Natural killer cell (primary cell): ENCODE results near the gene CALB2. TPM values are rescaled to one million over a fixed set of nuclear protein-coding genes. Genes with fewer than 3 reads are reported as not detected.

Source experiments
- ATAC-seq, 3 donors: fragments of 150-1000 bp in 2 of 3; fragments of 200-7000 bp in 1 of 3; cut with Tn5 transposase; 1 replicate in 1 of 3; 2 replicates in 2 of 3; pipeline ENCODE4 v1.10.0; 2021; ENCODE audit warnings: mild to moderate bottlenecking in 2 of 3, moderate library complexity in 2 of 3
- DNase-seq, 2 donors: peaks; one replicate each; pipeline versions ENCODE4 v3.0.0 to v3.0.0-alpha.2; 2013 to 2021; ENCODE audit warnings: mixed read lengths in 1 of 2
- H3K27ac ChIP-seq: one replicate; pipeline ENCODE4 v1.5.1; 2013; ENCODE audit warnings: mild to moderate bottlenecking, low read length
- H3K27me3 ChIP-seq: one replicate; pipeline ENCODE4 v1.6.1; 2013; ENCODE audit warnings: low read length; ENCODE audit not compliant: control insufficient read depth, insufficient read depth
- H3K36me3 ChIP-seq: one replicate; pipeline ENCODE4 v1.6.1; 2013; ENCODE audit warnings: low read length; ENCODE audit not compliant: control insufficient read depth, insufficient read depth
- H3K4me1 ChIP-seq: one replicate; pipeline ENCODE4 v1.6.1; 2013; ENCODE audit warnings: low read length; ENCODE audit not compliant: control insufficient read depth, insufficient read depth
- H3K4me3 ChIP-seq: one replicate; pipeline ENCODE4 v1.5.1; 2013; ENCODE audit warnings: low read length
- H3K9me3 ChIP-seq: one replicate; pipeline ENCODE4 v1.6.1; 2013; ENCODE audit warnings: low read length; ENCODE audit not compliant: control insufficient read depth, insufficient read depth
- H3K27ac Mint-ChIP-seq, 2 donors: one replicate each; pipeline ENCODE4 v1.8.0; 2022; ENCODE audit warnings: mild to moderate bottlenecking in 2 of 2, mixed read lengths in 2 of 2, moderate library complexity in 1 of 2
- H3K27me3 Mint-ChIP-seq, 2 donors: one replicate each; pipeline ENCODE4 v1.8.0; 2022; ENCODE audit warnings: low read depth in 2 of 2, mixed read lengths in 2 of 2
- H3K36me3 Mint-ChIP-seq: one replicate; pipeline ENCODE4 v1.8.0; 2022; ENCODE audit warnings: mixed read lengths
- H3K4me1 Mint-ChIP-seq, 2 donors: one replicate each; pipeline ENCODE4 v1.8.0; 2022; ENCODE audit warnings: mixed read lengths in 2 of 2
- H3K4me3 Mint-ChIP-seq: one replicate; pipeline ENCODE4 v1.8.0; 2022; ENCODE audit warnings: mild to moderate bottlenecking, moderate library complexity, mixed read lengths
- H3K9me3 Mint-ChIP-seq, 2 donors: one replicate each; pipeline ENCODE4 v1.8.0; 2022; ENCODE audit warnings: mixed read lengths in 2 of 2
- CTCF ChIP-seq: fragments of 200-600 bp; IDR thresholded peaks from one replicate; pipeline ENCODE4 v1.8.0; 2022; ENCODE audit warnings: antibody characterized with exemption
- WGBS: methylation state at CpG from one replicate; pipeline ENCODE4 v1.1.7; 2013; ENCODE audit warnings: missing lambda C conversion rate; ENCODE audit not compliant: insufficient coverage; 5-methylcytosine and 5-hydroxymethylcytosine counted together
- intact Hi-C: fragments of 100-400 bp; cut with micrococcal nuclease; formaldehyde crosslinking; loops from one replicate; pipeline ENCODE4 v1.14.2; 2022
- total RNA-seq, 4 donors: library from RNA; stranded (reverse); fragments of 120-200 nt in 1 of 4; gene quantifications; one replicate each; pipeline versions ENCODE4 v1.2.3 to v1.2.4, GENCODE V29; 2013 to 2022

CALB2 gene
- total RNA-seq, 3 donors from 2014 or later (not counting 1 experiment from before 2014, with no cell fraction given) = not detected

- intact Hi-C loops = no loop called here
- ATAC-seq (no peak), DNase-seq (no peak)
- no peaks in the 10 kb centered on the region for H3K9me3 ChIP-seq
- H3K4me3 Mint-ChIP-seq = no peak overlapping the region
- H3K4me1 Mint-ChIP-seq = peaks cover 0 to 5% of the 10 kb centered on the region in 2 donors
- H3K27ac ChIP-seq = no peak overlapping the region
- no peaks in the 10 kb centered on the region for H3K36me3 ChIP-seq
- H3K36me3 Mint-ChIP-seq = no peaks in the 10 kb centered on the region
- no peak overlapping the region for H3K27ac Mint-ChIP-seq
- 52% methylated on average over 5 of the region's 5 CpGs for WGBS
- H3K9me3 Mint-ChIP-seq = no peaks in the 10 kb centered on the region
- TF ChIP-seq CTCF = no peak
- peaks cover 34 to 37% of the 10 kb centered on the region in 2 donors for H3K27me3 Mint-ChIP-seq
- no peaks in the 10 kb centered on the region for H3K27me3 ChIP-seq
- no peaks in the 10 kb centered on the region for H3K4me1 ChIP-seq
- no peak overlapping the region for H3K4me3 ChIP-seq
Observed at GRCh38 chr16:71406316-71406715, 47.8 kb downstream of the CALB2 start.

- WGBS = 36% methylated on average over 8 of the region's 8 CpGs
- Mint-ChIP-seq H3K27me3 (peaks cover 33 to 34% of the 10 kb centered on the region in 2 donors), H3K9me3 (no peaks in the 10 kb centered on the region), H3K4me3 (no peak overlapping the region), H3K4me1 (peaks cover 0 to 5% of the 10 kb centered on the region in 2 donors), H3K36me3 (no peaks in the 10 kb centered on the region), H3K27ac (no peak overlapping the region)
- no peak for ATAC-seq
- H3K4me1 ChIP-seq = no peaks in the 10 kb centered on the region
- no peak overlapping the region for H3K27ac ChIP-seq
- no peaks in the 10 kb centered on the region for H3K9me3 ChIP-seq
- DNase-seq = no peak
- no peaks in the 10 kb centered on the region for H3K27me3 ChIP-seq
- intact Hi-C loops = no loop called here
- H3K4me3 ChIP-seq = no peak overlapping the region
- H3K36me3 ChIP-seq = no peaks in the 10 kb centered on the region
- TF ChIP-seq CTCF = no peak
Observed at GRCh38 chr16:71406724-71407123, 48.2 kb downstream of the CALB2 start.

GRCh38 chr16:71407731-71408130 is 49.2 kb downstream of the CALB2 start:
- Mint-ChIP-seq H3K27me3 (peaks cover 26 to 32% of the 10 kb centered on the region in 2 donors), H3K9me3 (no peaks in the 10 kb centered on the region), H3K36me3 (no peaks in the 10 kb centered on the region), H3K27ac (no peak overlapping the region), H3K4me3 (no peak overlapping the region), H3K4me1 (peaks cover 0 to 12% of the 10 kb centered on the region in 2 donors)
- WGBS = 83% methylated on average over 1 of the region's 1 CpG
- Histone ChIP-seq H3K9me3 (no peaks in the 10 kb centered on the region), H3K36me3 (no peaks in the 10 kb centered on the region), H3K27ac (no peak overlapping the region), H3K4me3 (no peak overlapping the region), H3K4me1 (peaks cover 5% of the 10 kb centered on the region), H3K27me3 (no peaks in the 10 kb centered on the region)
- ATAC-seq (no peak), DNase-seq (no peak)
- intact Hi-C loops = no loop called here
- no peak for TF ChIP-seq CTCF

- H3K9me3 ChIP-seq = no peaks in the 10 kb centered on the region
- TF ChIP-seq CTCF = no peak
- no peaks in the 10 kb centered on the region for H3K27me3 ChIP-seq
- H3K36me3 Mint-ChIP-seq = no peaks in the 10 kb centered on the region
- peaks cover 5% of the 10 kb centered on the region for H3K4me1 ChIP-seq
- H3K4me3 Mint-ChIP-seq = no peak overlapping the region
- DNase-seq = no peak
- H3K4me3 ChIP-seq = no peak overlapping the region
- no peaks in the 10 kb centered on the region for H3K36me3 ChIP-seq
- 78% methylated on average over 2 of the region's 3 CpGs for WGBS
- H3K27ac Mint-ChIP-seq = no peak overlapping the region
- peaks cover 26 to 34% of the 10 kb centered on the region in 2 donors for H3K27me3 Mint-ChIP-seq
- H3K4me1 Mint-ChIP-seq = peaks cover 0 to 14% of the 10 kb centered on the region in 2 donors
- no peak for ATAC-seq
- no peak overlapping the region for H3K27ac ChIP-seq
- H3K9me3 Mint-ChIP-seq = no peaks in the 10 kb centered on the region
- intact Hi-C loops = no loop called here
Observed at GRCh38 chr16:71408536-71408935, 50.0 kb downstream of the CALB2 start.
